Measurements from ENCODE around the gene PIGV. TPM values are rescaled to one million over a fixed set of nuclear protein-coding genes. Genes with fewer than 3 reads are reported as not detected.

The PIGV gene
- total RNA-seq, 1 experiment from 2014 or later: 9.9 TPM

- no peak for DNase-seq
- no peak for TF ChIP-seq CTCF (IDR thresholded peaks at IDR 0.05; ENCODE audit: unreplicated experiment)
- H3K4me3 Mint-ChIP-seq (ENCODE audit: low read depth, unreplicated experiment): no peak overlapping the region
- H3K27me3 Mint-ChIP-seq (ENCODE audit: unreplicated experiment): no peaks in the 10 kb centered on the region
- no peaks in the 10 kb centered on the region for H3K9me3 Mint-ChIP-seq (ENCODE audit: low read depth, unreplicated experiment)
- H3K36me3 Mint-ChIP-seq (ENCODE audit: insufficient read depth, unreplicated experiment): peaks cover 4% of the 10 kb centered on the region
- H3K4me1 Mint-ChIP-seq (ENCODE audit: low read depth, unreplicated experiment): peaks cover 19% of the 10 kb centered on the region
- no peak overlapping the region for H3K27ac Mint-ChIP-seq (ENCODE audit: unreplicated experiment)
- CTCF ChIA-PET: interaction anchor here (0.6 to 1.2 kb wide), 2 partner anchors 71 to 76 kb away, joined by 3 read pairs; no protein-coding TSS in a partner anchor
- intact Hi-C loops (cut with micrococcal nuclease; ENCODE audit: unreplicated experiment): no loop called here
- no TSS peak for BruUV-seq (replicated peaks)
Measured at GRCh38 chr1:26748351-26748750, 39.4 kb upstream of the PIGV start.

- DNase-seq: no peak
- TF ChIP-seq CTCF (IDR thresholded peaks at IDR 0.05; ENCODE audit: unreplicated experiment): no peak
- Mint-ChIP-seq H3K9me3 (ENCODE audit: low read depth, unreplicated experiment) (no peaks in the 10 kb centered on the region), H3K36me3 (ENCODE audit: insufficient read depth, unreplicated experiment) (peaks cover 4% of the 10 kb centered on the region), H3K4me1 (ENCODE audit: low read depth, unreplicated experiment) (peaks cover 9% of the 10 kb centered on the region), H3K27me3 (ENCODE audit: unreplicated experiment) (no peaks in the 10 kb centered on the region), H3K4me3 (ENCODE audit: low read depth, unreplicated experiment) (no peak overlapping the region), H3K27ac (ENCODE audit: unreplicated experiment) (no peak overlapping the region)
- CTCF ChIA-PET: no interaction called here
- intact Hi-C loops (cut with micrococcal nuclease; ENCODE audit: unreplicated experiment): no loop called here
- no TSS peak for BruUV-seq (replicated peaks)
Measured at GRCh38 chr1:26749458-26749857, 38.3 kb upstream of the PIGV start.

- Mint-ChIP-seq H3K9me3 (ENCODE audit: low read depth, unreplicated experiment) (no peaks in the 10 kb centered on the region), H3K4me3 (ENCODE audit: low read depth, unreplicated experiment) (no peak overlapping the region), H3K36me3 (ENCODE audit: insufficient read depth, unreplicated experiment) (peaks cover 4% of the 10 kb centered on the region), H3K4me1 (ENCODE audit: low read depth, unreplicated experiment) (peaks cover 8% of the 10 kb centered on the region), H3K27ac (ENCODE audit: unreplicated experiment) (no peak overlapping the region), H3K27me3 (ENCODE audit: unreplicated experiment) (no peaks in the 10 kb centered on the region)
- CTCF ChIA-PET: no interaction called here
- DNase-seq: no peak
- BruUV-seq (replicated peaks): no TSS peak
- intact Hi-C loops (cut with micrococcal nuclease; ENCODE audit: unreplicated experiment): no loop called here
- TF ChIP-seq CTCF (IDR thresholded peaks at IDR 0.05; ENCODE audit: unreplicated experiment): no peak
Measured at GRCh38 chr1:26750428-26750827, 37.3 kb upstream of the PIGV start.

- H3K4me3 Mint-ChIP-seq (ENCODE audit: low read depth, unreplicated experiment): no peak overlapping the region
- CTCF ChIA-PET: interaction anchor here (0.5 kb wide), 1 partner anchor 393 kb away, joined by 5 read pairs; no protein-coding TSS in a partner anchor
- peaks cover 4% of the 10 kb centered on the region for H3K36me3 Mint-ChIP-seq (ENCODE audit: insufficient read depth, unreplicated experiment)
- peaks cover 8% of the 10 kb centered on the region for H3K4me1 Mint-ChIP-seq (ENCODE audit: low read depth, unreplicated experiment)
- no peak overlapping the region for H3K27ac Mint-ChIP-seq (ENCODE audit: unreplicated experiment)
- intact Hi-C loops (cut with micrococcal nuclease; ENCODE audit: unreplicated experiment): no loop called here
- no peak for TF ChIP-seq CTCF (IDR thresholded peaks at IDR 0.05; ENCODE audit: unreplicated experiment)
- BruUV-seq (replicated peaks): no TSS peak
- no peaks in the 10 kb centered on the region for H3K9me3 Mint-ChIP-seq (ENCODE audit: low read depth, unreplicated experiment)
- no peak for DNase-seq
- no peaks in the 10 kb centered on the region for H3K27me3 Mint-ChIP-seq (ENCODE audit: unreplicated experiment)
Measured at GRCh38 chr1:26752519-26752918, 35.2 kb upstream of the PIGV start.
